ENCODE results near the gene ABHD3. TPM values are rescaled to one million over a fixed set of nuclear protein-coding genes. Genes with fewer than 3 reads are reported as not detected.

The ABHD3 gene
- polyA plus RNA-seq, 1 donor from 2014 or later: 7.9 TPM

DNA sequence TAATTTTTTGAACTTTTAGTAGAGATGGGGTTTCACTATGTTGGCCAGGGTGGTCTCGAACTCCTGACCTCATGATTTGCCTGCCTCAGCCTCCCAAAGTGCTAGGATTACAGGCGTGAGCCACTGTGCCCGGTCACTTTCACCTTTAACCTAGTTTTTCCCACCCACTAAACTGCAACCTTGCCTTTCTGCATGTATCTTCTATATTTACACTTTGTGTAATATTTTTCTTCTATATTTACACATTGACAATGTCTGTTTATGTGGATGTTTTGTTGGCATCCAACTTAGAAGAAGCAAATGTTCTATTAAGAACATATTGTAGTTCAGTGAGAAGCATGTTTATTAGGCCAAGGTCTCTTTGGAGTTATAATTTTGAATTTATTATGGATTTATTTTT lies 65.8 kb downstream of the ABHD3 start:
- Histone ChIP-seq H3K9me3 (ENCODE audit: low read length) (no peaks in the 10 kb centered on the region), H4K20me1 (ENCODE audit: insufficient read depth) (no peaks in the 10 kb centered on the region), H3K9me2 (ENCODE audit: insufficient read depth, low read length) (no peaks in the 10 kb centered on the region), H3K36me3 (ENCODE audit: insufficient read depth, low read length) (no peaks in the 10 kb centered on the region), H2AFZ (ENCODE audit: low read depth, low read length) (no peak overlapping the region), H3K79me2 (replicated peaks; ENCODE audit: insufficient read depth, low read length) (no peaks in the 10 kb centered on the region), H3F3A (ENCODE audit: insufficient read depth, low read length, poor library complexity, severe bottlenecking) (no peaks in the 10 kb centered on the region), H3K4me3 (ENCODE audit: low read length) (no peak overlapping the region), H3K4me2 (ENCODE audit: low read length) (no peak overlapping the region), H3K27ac (ENCODE audit: low read length) (no peak overlapping the region), H3K9ac (ENCODE audit: low read length) (no peak overlapping the region), H3K27me3 (ENCODE audit: insufficient read depth, low read depth, low read length) (no peaks in the 10 kb centered on the region)
- TF ChIP-seq, protein P1, sequence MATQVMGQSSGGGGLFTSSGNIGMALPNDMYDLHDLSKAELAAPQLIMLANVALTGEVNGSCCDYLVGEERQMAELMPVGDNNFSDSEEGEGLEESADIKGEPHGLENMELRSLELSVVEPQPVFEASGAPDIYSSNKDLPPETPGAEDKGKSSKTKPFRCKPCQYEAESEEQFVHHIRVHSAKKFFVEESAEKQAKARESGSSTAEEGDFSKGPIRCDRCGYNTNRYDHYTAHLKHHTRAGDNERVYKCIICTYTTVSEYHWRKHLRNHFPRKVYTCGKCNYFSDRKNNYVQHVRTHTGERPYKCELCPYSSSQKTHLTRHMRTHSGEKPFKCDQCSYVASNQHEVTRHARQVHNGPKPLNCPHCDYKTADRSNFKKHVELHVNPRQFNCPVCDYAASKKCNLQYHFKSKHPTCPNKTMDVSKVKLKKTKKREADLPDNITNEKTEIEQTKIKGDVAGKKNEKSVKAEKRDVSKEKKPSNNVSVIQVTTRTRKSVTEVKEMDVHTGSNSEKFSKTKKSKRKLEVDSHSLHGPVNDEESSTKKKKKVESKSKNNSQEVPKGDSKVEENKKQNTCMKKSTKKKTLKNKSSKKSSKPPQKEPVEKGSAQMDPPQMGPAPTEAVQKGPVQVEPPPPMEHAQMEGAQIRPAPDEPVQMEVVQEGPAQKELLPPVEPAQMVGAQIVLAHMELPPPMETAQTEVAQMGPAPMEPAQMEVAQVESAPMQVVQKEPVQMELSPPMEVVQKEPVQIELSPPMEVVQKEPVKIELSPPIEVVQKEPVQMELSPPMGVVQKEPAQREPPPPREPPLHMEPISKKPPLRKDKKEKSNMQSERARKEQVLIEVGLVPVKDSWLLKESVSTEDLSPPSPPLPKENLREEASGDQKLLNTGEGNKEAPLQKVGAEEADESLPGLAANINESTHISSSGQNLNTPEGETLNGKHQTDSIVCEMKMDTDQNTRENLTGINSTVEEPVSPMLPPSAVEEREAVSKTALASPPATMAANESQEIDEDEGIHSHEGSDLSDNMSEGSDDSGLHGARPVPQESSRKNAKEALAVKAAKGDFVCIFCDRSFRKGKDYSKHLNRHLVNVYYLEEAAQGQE (IDR thresholded peaks at IDR 0.05; ENCODE audit: borderline replicate concordance): no peak
- TF ChIP-seq EP300 (conservative IDR thresholded peaks at IDR 0.05; ENCODE audit: poor library complexity, severe bottlenecking) (no peak), RAD21 (conservative IDR thresholded peaks at IDR 0.05) (no peak)
- TF ChIP-seq, protein P2, sequence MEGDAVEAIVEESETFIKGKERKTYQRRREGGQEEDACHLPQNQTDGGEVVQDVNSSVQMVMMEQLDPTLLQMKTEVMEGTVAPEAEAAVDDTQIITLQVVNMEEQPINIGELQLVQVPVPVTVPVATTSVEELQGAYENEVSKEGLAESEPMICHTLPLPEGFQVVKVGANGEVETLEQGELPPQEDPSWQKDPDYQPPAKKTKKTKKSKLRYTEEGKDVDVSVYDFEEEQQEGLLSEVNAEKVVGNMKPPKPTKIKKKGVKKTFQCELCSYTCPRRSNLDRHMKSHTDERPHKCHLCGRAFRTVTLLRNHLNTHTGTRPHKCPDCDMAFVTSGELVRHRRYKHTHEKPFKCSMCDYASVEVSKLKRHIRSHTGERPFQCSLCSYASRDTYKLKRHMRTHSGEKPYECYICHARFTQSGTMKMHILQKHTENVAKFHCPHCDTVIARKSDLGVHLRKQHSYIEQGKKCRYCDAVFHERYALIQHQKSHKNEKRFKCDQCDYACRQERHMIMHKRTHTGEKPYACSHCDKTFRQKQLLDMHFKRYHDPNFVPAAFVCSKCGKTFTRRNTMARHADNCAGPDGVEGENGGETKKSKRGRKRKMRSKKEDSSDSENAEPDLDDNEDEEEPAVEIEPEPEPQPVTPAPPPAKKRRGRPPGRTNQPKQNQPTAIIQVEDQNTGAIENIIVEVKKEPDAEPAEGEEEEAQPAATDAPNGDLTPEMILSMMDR (IDR thresholded peaks at IDR 0.05; ENCODE audit: poor library complexity, severe bottlenecking): no peak

DNA sequence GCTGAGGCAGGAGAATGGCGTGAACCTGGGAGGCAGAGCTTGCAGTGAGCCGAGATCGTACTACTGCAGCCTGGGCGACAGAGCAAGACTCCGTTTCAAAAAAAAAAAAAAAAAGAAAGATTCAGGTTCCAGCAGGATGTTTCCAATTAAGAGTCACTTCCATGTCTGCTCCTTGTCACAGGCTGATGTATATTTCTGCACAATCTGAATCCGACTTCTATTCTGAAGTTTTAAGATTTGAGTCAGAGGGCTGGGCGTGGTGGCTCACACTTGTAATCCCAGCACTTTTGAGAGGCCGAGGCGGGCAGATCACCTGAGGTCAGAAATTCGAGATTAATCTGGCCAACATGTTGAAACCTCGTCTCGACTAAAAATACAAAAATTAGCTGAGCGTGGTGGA lies 67.8 kb downstream of the ABHD3 start:
- Histone ChIP-seq H3K27me3 (ENCODE audit: insufficient read depth, low read depth, low read length) (no peaks in the 10 kb centered on the region), H3K79me2 (replicated peaks; ENCODE audit: insufficient read depth, low read length) (no peaks in the 10 kb centered on the region)

More for the DNA sequence above, 67.8 kb downstream of the ABHD3 start:
- Histone ChIP-seq H3K27ac (ENCODE audit: low read length) (no peak overlapping the region), H3K4me3 (ENCODE audit: low read length) (no peak overlapping the region), H3F3A (ENCODE audit: insufficient read depth, low read length, poor library complexity, severe bottlenecking) (no peaks in the 10 kb centered on the region), H3K4me2 (ENCODE audit: low read length) (no peak overlapping the region), H3K36me3 (ENCODE audit: insufficient read depth, low read length) (no peaks in the 10 kb centered on the region), H3K9ac (ENCODE audit: low read length) (no peak overlapping the region), H3K9me3 (ENCODE audit: low read length) (no peaks in the 10 kb centered on the region), H4K20me1 (ENCODE audit: insufficient read depth) (no peaks in the 10 kb centered on the region), H3K9me2 (ENCODE audit: insufficient read depth, low read length) (no peaks in the 10 kb centered on the region), H2AFZ (ENCODE audit: low read depth, low read length) (no peak overlapping the region)
- TF ChIP-seq EP300 (conservative IDR thresholded peaks at IDR 0.05; ENCODE audit: poor library complexity, severe bottlenecking): no peak
- TF ChIP-seq, protein P1 (IDR thresholded peaks at IDR 0.05; ENCODE audit: borderline replicate concordance): no peak
- TF ChIP-seq SMC3 (conservative IDR thresholded peaks at IDR 0.05; ENCODE audit: poor library complexity): no peak
- TF ChIP-seq RAD21 (conservative IDR thresholded peaks at IDR 0.05): no peak
- no peak for TF ChIP-seq EZH2 (IDR thresholded peaks at IDR 0.05; ENCODE audit: borderline replicate concordance, insufficient read depth, low read length, poor library complexity, severe bottlenecking)
- TF ChIP-seq TAF1 (IDR thresholded peaks at IDR 0.05; ENCODE audit: low read depth): no peak
- TF ChIP-seq, protein P2 (IDR thresholded peaks at IDR 0.05; ENCODE audit: poor library complexity, severe bottlenecking): no peak

Measured in neural cell (in vitro differentiated cells).